Measurements from ENCODE around the gene DNMT1.
A peak's percentile ranks its signal among the peaks of the same experiment; 100 is the strongest.
"Not testable (repeated sequence)": the region's sequence is repeated elsewhere in the genome, so short reads cannot be mapped to it uniquely, and the experiment has no call there.

Gene DNMT1

GRCh38 chr19:10194500-10195198 lies at the start of gene DNMT1:
DNMT1 (minus strand) TSS chr19:10194953; CDS start chr19:10194899, 54 bp downstream.
- intact Hi-C loops (cut with DNase I) = loop anchor here (5.0 kb wide), 1 partner anchor 58 kb away; the partner anchor contains the start of gene MRPL4

GRCh38 chr19:10243606-10244005 lies 48.9 kb upstream of the DNMT1 start:
- DNase-seq = no peak
- intact Hi-C loops (cut with DNase I) = no loop called here

More at GRCh38 chr19:10194500-10195198, at the start of gene DNMT1:
- DNase-seq = peak; percentile 88 to 99 (median 97)

- DNase-seq; intact Hi-C loops (cut with DNase I): not testable (repeated sequence)
Observed at GRCh38 chr19:10241826-10242449, 47.2 kb upstream of the DNMT1 start.

GRCh38 chr19:10238172-10238783 lies 43.5 kb upstream of the DNMT1 start:
- DNase-seq = no peak
- intact Hi-C loops (cut with DNase I) = no loop called here

GRCh38 chr19:10237702-10238101 lies 42.9 kb upstream of the DNMT1 start:
- intact Hi-C loops (cut with DNase I) = no loop called here

GRCh38 chr19:10235409-10235808 lies 40.7 kb upstream of the DNMT1 start:
- intact Hi-C loops (cut with DNase I); DNase-seq: not testable (repeated sequence)

More at GRCh38 chr19:10237702-10238101, 42.9 kb upstream of the DNMT1 start:
- DNase-seq = no peak

- intact Hi-C loops (cut with DNase I) = no loop called here
- no peak for DNase-seq
Observed at GRCh38 chr19:10235003-10235402, 40.2 kb upstream of the DNMT1 start.

GRCh38 chr19:10233946-10234345 lies 39.2 kb upstream of the DNMT1 start:
- DNase-seq = no peak
- intact Hi-C loops (cut with DNase I) = no loop called here

- no peak for DNase-seq
- intact Hi-C loops (cut with DNase I) = no loop called here
Observed at GRCh38 chr19:10231612-10232228, 37.0 kb upstream of the DNMT1 start.

GRCh38 chr19:10230861-10231611 lies 36.3 kb upstream of the DNMT1 start, which contains the start of gene S1PR2:
S1PR2 (minus strand) TSS chr19:10231331; CDS start chr19:10224905, 6,426 bp downstream.
- DNase-seq = peak in 38 of 42 donors; percentile 15 to 78 (median 52)
- intact Hi-C loops (cut with DNase I) = no loop called here

- intact Hi-C loops (cut with DNase I) = no loop called here
- peak in 33 of 42 donors; percentile 5 to 57 (median 28) for DNase-seq
Observed at GRCh38 chr19:10230173-10230860, 35.6 kb upstream of the DNMT1 start.

GRCh38 chr19:10228920-10229319 lies 34.2 kb upstream of the DNMT1 start:
- intact Hi-C loops (cut with DNase I) = no loop called here
- peak in 8 of 42 donors; percentile 14 to 57 (median 29) for DNase-seq

GRCh38 chr19:10228393-10228792 lies 33.6 kb upstream of the DNMT1 start:
- no peak for DNase-seq
- intact Hi-C loops (cut with DNase I) = no loop called here

GRCh38 chr19:10227026-10227971 lies 32.5 kb upstream of the DNMT1 start:
- intact Hi-C loops (cut with DNase I) = no loop called here
- DNase-seq = peak; percentile 84 to 98 (median 95)

GRCh38 chr19:10226376-10227025 lies 31.7 kb upstream of the DNMT1 start:
- intact Hi-C loops (cut with DNase I) = no loop called here
- DNase-seq = peak in 35 of 42 donors; percentile 17 to 82 (median 39)

- peak in 1 of 42 donors; percentile 19 for DNase-seq
- intact Hi-C loops (cut with DNase I) = no loop called here
Observed at GRCh38 chr19:10226021-10226375, 31.2 kb upstream of the DNMT1 start.

GRCh38 chr19:10224337-10224736 lies 29.6 kb upstream of the DNMT1 start:
- no peak for DNase-seq
- intact Hi-C loops (cut with DNase I) = no loop called here
